Left lung (tissue), 10 donors: Measurements from ENCODE around the gene SERTM2. TPM values are rescaled to one million over a fixed set of nuclear protein-coding genes. Genes with fewer than 3 reads are reported as not detected.
"Not testable (repeated sequence)": the region's sequence is repeated elsewhere in the genome, so short reads cannot be mapped to it uniquely, and the experiment has no call there.

Source experiments
- ATAC-seq: fragments of 200-7000 bp; cut with Tn5 transposase; one replicate; pipeline ENCODE4 v1.9.1; 2020; ENCODE audit warnings: moderate library complexity
- DNase-seq, 4 donors: peaks; one replicate each; pipeline ENCODE4 v3.0.0-alpha.2; 2013 to 2020
- H3K27ac ChIP-seq, 2 donors: fragments of 200-600 bp; sonication (generic) in 1 of 2; one replicate each; pipeline versions ENCODE4 v1.5.0 to v1.8.0; 2020 to 2021
- H3K27me3 ChIP-seq, 2 donors: fragments of 200-600 bp; sonication (generic) in 1 of 2; one replicate each; pipeline versions ENCODE4 v1.5.0 to v1.8.0; 2020 to 2021
- H3K36me3 ChIP-seq, 2 donors: fragments of 200-600 bp; sonication (generic) in 1 of 2; one replicate each; pipeline versions ENCODE4 v1.5.0 to v1.8.0; 2020 to 2021
- H3K4me1 ChIP-seq, 2 donors: fragments of 200-600 bp; one replicate each; pipeline ENCODE4 v1.8.0; 2021
- H3K4me3 ChIP-seq, 2 donors: fragments of 200-600 bp; sonication (generic) in 1 of 2; one replicate each; pipeline versions ENCODE4 v1.5.0 to v1.8.0; 2020 to 2021; ENCODE audit warnings: mild to moderate bottlenecking in 1 of 2
- H3K9me3 ChIP-seq, 2 donors: fragments of 200-600 bp; sonication (generic) in 1 of 2; one replicate each; pipeline versions ENCODE4 v1.5.0 to v1.8.0; 2020 to 2021
- intact Hi-C, 2 donors: fragments of 100-400 bp; cut with DNase I; formaldehyde crosslinking; loops; one replicate each; pipeline versions ENCODE4 v1.11.2 to v1.14.2; 2022
- polyA plus RNA-seq, 6 donors: library from polyadenylated mRNA; unstranded; fragments of 120-200 nt; gene quantifications; one replicate each; pipeline ENCODE4 v1.2.1, GENCODE V29; 2013; ENCODE audit not compliant: insufficient read length in 6 of 6
- total RNA-seq, 2 donors: library from RNA; stranded (reverse); fragmentation: NEBNext Ultra II Directional; extraction: Animal tissue kit (Norgen Biotek cat#: 25700); gene quantifications; one replicate each; pipeline ENCODE4 v1.2.1, GENCODE V29; 2021
- TF ChIP-seq, protein P1 (sequence below), 2 donors: fragments of 200-600 bp; sonication (generic) in 1 of 2; IDR thresholded peaks; one replicate each; pipeline versions ENCODE4 v1.5.0 to v1.8.0; 2021; ENCODE audit warnings: antibody characterized with exemption in 2 of 2
- donor health status: DM: no; HTN: yes; CAD: no.
- donor health status: DM: no; HTN: no; CAD: no.

SERTM2 gene
- total and polyA plus RNA-seq, 8 donors, result 0.05 to 0.50 (median 0.06) TPM; not detected in 3

DNA sequence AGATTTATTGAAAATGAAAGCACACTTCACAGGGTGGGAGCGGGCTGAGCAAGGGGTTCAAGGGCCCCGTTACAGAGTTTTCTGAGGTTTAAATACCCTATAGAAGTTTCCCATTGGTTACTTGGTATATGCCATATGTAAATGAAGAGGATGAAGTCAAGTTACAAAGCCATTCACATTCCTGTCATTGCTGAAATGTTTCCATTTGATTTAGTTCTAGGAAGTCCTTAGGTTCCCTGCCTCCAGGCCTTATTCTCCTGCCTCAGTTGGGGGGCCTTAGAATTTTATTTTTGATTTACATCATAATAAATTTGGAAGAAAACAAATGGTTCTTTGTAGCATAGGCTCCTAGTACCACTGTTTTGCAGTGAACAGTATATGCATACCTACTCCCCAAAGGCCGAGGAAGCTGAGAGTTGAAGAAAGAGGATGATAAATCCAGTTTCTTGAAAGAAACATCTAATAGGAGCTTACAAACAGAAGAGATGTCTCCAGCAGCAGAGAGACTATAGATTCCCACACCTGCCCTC lies 31.8 kb downstream of the SERTM2 start:
- Histone ChIP-seq H3K27ac (no peak overlapping the region), H3K27me3 (no peaks in the 10 kb centered on the region), H3K36me3 (no peaks in the 10 kb centered on the region), H3K4me1 (no peaks in the 10 kb centered on the region), H3K9me3 (no peaks in the 10 kb centered on the region), H3K4me3 (no peak overlapping the region)
- no peak for DNase-seq
- intact Hi-C loops, result no loop called here
- no peak for ATAC-seq
- TF ChIP-seq, protein P1, sequence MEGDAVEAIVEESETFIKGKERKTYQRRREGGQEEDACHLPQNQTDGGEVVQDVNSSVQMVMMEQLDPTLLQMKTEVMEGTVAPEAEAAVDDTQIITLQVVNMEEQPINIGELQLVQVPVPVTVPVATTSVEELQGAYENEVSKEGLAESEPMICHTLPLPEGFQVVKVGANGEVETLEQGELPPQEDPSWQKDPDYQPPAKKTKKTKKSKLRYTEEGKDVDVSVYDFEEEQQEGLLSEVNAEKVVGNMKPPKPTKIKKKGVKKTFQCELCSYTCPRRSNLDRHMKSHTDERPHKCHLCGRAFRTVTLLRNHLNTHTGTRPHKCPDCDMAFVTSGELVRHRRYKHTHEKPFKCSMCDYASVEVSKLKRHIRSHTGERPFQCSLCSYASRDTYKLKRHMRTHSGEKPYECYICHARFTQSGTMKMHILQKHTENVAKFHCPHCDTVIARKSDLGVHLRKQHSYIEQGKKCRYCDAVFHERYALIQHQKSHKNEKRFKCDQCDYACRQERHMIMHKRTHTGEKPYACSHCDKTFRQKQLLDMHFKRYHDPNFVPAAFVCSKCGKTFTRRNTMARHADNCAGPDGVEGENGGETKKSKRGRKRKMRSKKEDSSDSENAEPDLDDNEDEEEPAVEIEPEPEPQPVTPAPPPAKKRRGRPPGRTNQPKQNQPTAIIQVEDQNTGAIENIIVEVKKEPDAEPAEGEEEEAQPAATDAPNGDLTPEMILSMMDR (IDR thresholded peaks at IDR 0.05), result no peak

DNA sequence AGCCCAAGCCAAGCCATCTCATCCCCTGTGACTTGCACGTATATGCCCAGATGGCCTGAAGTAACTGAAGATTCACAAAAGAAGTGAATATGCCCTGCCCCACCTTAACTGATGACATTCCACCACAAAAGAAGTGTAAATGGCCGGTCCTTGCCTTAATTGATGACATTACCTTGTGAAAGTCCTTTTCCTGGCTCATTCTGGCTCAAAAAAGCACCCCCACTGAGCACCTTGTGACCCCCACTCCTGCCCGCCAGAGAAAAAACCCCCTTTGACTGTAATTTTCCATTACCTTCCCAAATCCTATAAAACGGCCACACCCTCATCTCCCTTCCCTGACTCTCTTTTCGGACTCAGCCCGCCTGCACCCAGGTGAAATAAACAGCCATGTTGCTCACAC lies 37.8 kb downstream of the SERTM2 start:
- H3K27ac ChIP-seq, DNase-seq, H3K4me1 ChIP-seq, ATAC-seq, H3K4me3 ChIP-seq, H3K9me3 ChIP-seq, H3K27me3 ChIP-seq, intact Hi-C loops, H3K36me3 ChIP-seq: not testable (repeated sequence)

DNA sequence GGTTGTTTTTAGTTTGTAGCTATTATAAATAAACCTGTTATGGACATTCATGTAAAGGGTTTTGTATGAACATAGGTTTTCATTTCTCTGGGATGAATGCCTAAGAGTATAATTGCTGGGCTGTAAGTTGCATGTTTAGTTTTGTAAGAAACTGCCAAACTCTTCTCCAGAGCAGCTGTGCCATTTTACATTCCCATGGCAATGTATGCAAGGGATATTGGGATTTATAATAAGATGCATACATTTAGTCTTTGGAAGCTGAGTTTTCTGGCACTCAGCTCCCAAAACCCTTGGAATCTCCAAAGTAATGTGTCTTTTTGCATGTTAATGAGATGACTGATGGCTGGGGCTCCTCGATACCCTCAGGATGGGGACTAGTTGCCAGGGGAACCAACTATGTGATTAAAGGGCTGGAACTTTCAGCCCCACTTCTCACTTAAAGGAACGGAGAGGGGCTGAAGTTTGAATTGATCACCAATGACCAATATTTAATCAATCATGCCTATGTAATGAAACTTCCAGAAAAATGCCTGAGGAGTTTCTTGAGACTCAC lies 44.0 kb downstream of the SERTM2 start:
- H3K27ac ChIP-seq, result no peak overlapping the region
- no peak for ATAC-seq
- no peak for DNase-seq
- no peaks in the 10 kb centered on the region for H3K27me3 ChIP-seq
- intact Hi-C loops, result no loop called here
- H3K9me3 ChIP-seq, result no peaks in the 10 kb centered on the region
- TF ChIP-seq, protein P1 (IDR thresholded peaks at IDR 0.05), result no peak
- H3K4me3 ChIP-seq, result no peak overlapping the region
- H3K4me1 ChIP-seq, result no peaks in the 10 kb centered on the region
- H3K36me3 ChIP-seq, result no peaks in the 10 kb centered on the region

DNA sequence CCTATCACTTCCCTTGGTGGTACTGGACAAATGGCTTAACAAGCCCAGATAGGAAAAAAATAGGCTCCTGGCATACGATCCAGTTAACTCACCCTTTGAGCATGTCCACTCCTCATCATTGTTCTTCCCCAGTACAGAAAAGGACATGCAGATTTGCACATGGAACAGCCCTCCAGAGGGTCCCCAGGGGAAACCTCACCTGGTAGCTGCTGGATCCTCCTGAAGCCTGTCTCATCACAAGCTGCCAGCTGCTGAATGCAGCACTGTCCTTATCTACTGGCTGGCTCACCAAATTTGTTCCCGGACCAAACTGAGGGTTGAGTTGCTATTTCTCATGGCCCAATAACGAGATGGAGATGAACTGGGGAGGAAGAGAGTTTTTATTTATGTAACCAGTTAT lies 49.4 kb downstream of the SERTM2 start:
- no peaks in the 10 kb centered on the region for H3K4me1 ChIP-seq
- DNase-seq (no peak), ATAC-seq (no peak)
- no peaks in the 10 kb centered on the region for H3K27me3 ChIP-seq
- TF ChIP-seq, protein P1 (IDR thresholded peaks at IDR 0.05), result no peak
- intact Hi-C loops, result no loop called here
- H3K9me3 ChIP-seq, result no peaks in the 10 kb centered on the region
- H3K27ac ChIP-seq, result no peak overlapping the region
- H3K36me3 ChIP-seq, result no peaks in the 10 kb centered on the region
- no peak overlapping the region for H3K4me3 ChIP-seq

DNA sequence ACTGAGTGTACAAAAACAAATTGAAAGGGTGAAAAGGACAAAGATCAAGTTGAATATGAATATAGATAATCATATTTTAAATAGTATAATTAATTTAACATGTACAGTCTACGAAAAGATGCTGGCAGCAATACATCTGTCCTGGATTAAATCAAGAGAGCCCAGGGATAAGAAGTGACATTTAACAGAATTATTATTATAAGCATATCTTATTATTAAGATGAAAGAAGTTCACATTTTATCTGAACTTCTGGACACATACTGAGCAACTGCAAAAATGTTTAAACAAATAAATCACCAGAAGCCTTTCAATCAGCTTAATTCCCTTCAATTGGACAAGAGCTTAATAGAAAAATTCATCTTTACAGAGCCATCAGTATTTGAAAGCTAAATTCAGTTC lies 50.4 kb downstream of the SERTM2 start:
- no peaks in the 10 kb centered on the region for H3K36me3 ChIP-seq
- H3K27ac ChIP-seq, result no peak overlapping the region
- ATAC-seq (no peak), DNase-seq (no peak)
- intact Hi-C loops, result no loop called here
- no peaks in the 10 kb centered on the region for H3K4me1 ChIP-seq
- TF ChIP-seq, protein P1 (IDR thresholded peaks at IDR 0.05), result no peak
- no peak overlapping the region for H3K4me3 ChIP-seq
- H3K27me3 ChIP-seq, result no peaks in the 10 kb centered on the region
- no peaks in the 10 kb centered on the region for H3K9me3 ChIP-seq
